SU-DHL-6 (cell line): ENCODE results near the gene PLIN3.

Experiments
- H2AFZ ChIP-seq: fragments of 200-600 bp; sonication (generic); 2 replicates; pipeline ENCODE4 v1.6.1; 2014; ENCODE audit warnings: low read depth, mild to moderate bottlenecking, moderate library complexity, mixed read lengths, antibody characterized with exemption, low read length; ENCODE audit not compliant: severe bottlenecking
- H3F3A ChIP-seq: fragments of 200-600 bp; shearing (Covaris generic); 2 replicates; pipeline ENCODE4 v1.6.0; 2016; ENCODE audit warnings: antibody characterized with exemption, mild to moderate bottlenecking; ENCODE audit not compliant: insufficient read depth
- H3K27ac ChIP-seq: fragments of 200-600 bp; sonication (generic); 2 replicates; pipeline ENCODE4 v1.5.1; 2016; ENCODE audit warnings: low read depth, mild to moderate bottlenecking, low read length, moderate library complexity, mixed read lengths
- H3K27me3 ChIP-seq: fragments of 200-600 bp; sonication (generic), shearing (Covaris generic); 2 replicates; pipeline ENCODE4 v1.6.0; 2014; ENCODE audit warnings: mild to moderate bottlenecking, low read length
- H3K36me3 ChIP-seq: fragments of 200-600 bp; sonication (generic); 2 replicates; pipeline ENCODE4 v1.6.1; 2014; ENCODE audit warnings: mild to moderate bottlenecking, low read length, mixed read lengths
- H3K4me2 ChIP-seq: fragments of 300-600, 200-600 bp; shearing (Covaris generic), sonication (generic); 2 replicates; pipeline ENCODE4 v1.6.0; 2014; ENCODE audit warnings: low read length, low read depth, mild to moderate bottlenecking; ENCODE audit not compliant: poor library complexity, severe bottlenecking
- H3K4me3 ChIP-seq: fragments of 200-600 bp; sonication (generic); 2 replicates; pipeline ENCODE4 v1.5.1; 2014; ENCODE audit warnings: antibody characterized with exemption, low read length, mild to moderate bottlenecking, mixed read lengths; ENCODE audit not compliant: insufficient read depth, poor library complexity, severe bottlenecking
- H3K79me2 ChIP-seq: fragments of 200-600 bp; sonication (generic); 2 replicates; pipeline ENCODE4 v1.6.1; 2014; ENCODE audit warnings: mild to moderate bottlenecking, low read length, moderate library complexity; ENCODE audit not compliant: insufficient read depth
- H3K9ac ChIP-seq: fragments of 200-600 bp; sonication (generic); 2 replicates; pipeline ENCODE4 v1.7.0; 2014; ENCODE audit warnings: mild to moderate bottlenecking, low read length
- H3K9me2 ChIP-seq: fragments of 200-600 bp; sonication (generic); replicated peaks from 2 replicates; pipeline ENCODE4 v1.6.1; 2014; ENCODE audit warnings: low read length; ENCODE audit not compliant: insufficient read depth
- H3K9me3 ChIP-seq: fragments of 200-600 bp; sonication (generic); 2 replicates; pipeline ENCODE4 v1.6.1; 2014; ENCODE audit warnings: low read length, mixed read lengths; ENCODE audit not compliant: insufficient read depth
- H4K20me1 ChIP-seq: fragments of 200-600 bp; sonication (generic); 2 replicates; pipeline ENCODE4 v1.6.1; 2014; ENCODE audit warnings: low read depth, mild to moderate bottlenecking, antibody characterized with exemption, low read length, moderate library complexity, mixed read lengths
- CTCF ChIP-seq: fragments of 200-600 bp; sonication (generic); IDR thresholded peaks from one replicate; pipeline ENCODE4 v1.5.1; 2017; ENCODE audit warnings: antibody characterized with exemption, mild to moderate bottlenecking, low read length, moderate library complexity; ENCODE audit not compliant: insufficient read depth, poor library complexity, severe bottlenecking
- EZH2phosphoT487 ChIP-seq: fragments of 200-600 bp; sonication (generic), shearing (Covaris generic); conservative IDR thresholded peaks from 2 replicates; pipeline ENCODE4 v1.6.1; 2018; ENCODE audit warnings: mild to moderate bottlenecking, antibody characterized with exemption, low read length, moderate library complexity, mixed read lengths

Gene PLIN3

GRCh38 chr19:4844348-4845179 is 22.9 kb downstream of the PLIN3 start:
- TF ChIP-seq EZH2phosphoT487 (no peak), CTCF (no peak)
- Histone ChIP-seq H2AFZ (no peak overlapping the region), H3K9me3 (no peaks in the 10 kb centered on the region), H3K27me3 (no peaks in the 10 kb centered on the region), H3K4me3 (no peak overlapping the region), H3F3A (0 out of 2 replicates have a peak, but pooled peaks cover 3% of the 10 kb centered on the region), H4K20me1 (no peaks in the 10 kb centered on the region), H3K79me2 (no peaks in the 10 kb centered on the region), H3K27ac (no peak overlapping the region), H3K9me2 (no peaks in the 10 kb centered on the region), H3K36me3 (no peaks in the 10 kb centered on the region), H3K9ac (no peak overlapping the region), H3K4me2 (no peak overlapping the region)

GRCh38 chr19:4843647-4843965 is 23.9 kb downstream of the PLIN3 start:
- no peak overlapping the region for H3K27ac ChIP-seq
- no peaks in the 10 kb centered on the region for H3K36me3 ChIP-seq
- no peak overlapping the region for H3K4me3 ChIP-seq
- H3K9ac ChIP-seq: no peak overlapping the region
- no peaks in the 10 kb centered on the region for H3K9me3 ChIP-seq
- H3K79me2 ChIP-seq: no peaks in the 10 kb centered on the region
- no peaks in the 10 kb centered on the region for H3K27me3 ChIP-seq
- H3K9me2 ChIP-seq: no peaks in the 10 kb centered on the region
- H4K20me1 ChIP-seq: no peaks in the 10 kb centered on the region
- H3F3A ChIP-seq: no peaks in the 10 kb centered on the region
- TF ChIP-seq EZH2phosphoT487: no peak
- TF ChIP-seq CTCF: no peak
- H3K4me2 ChIP-seq: no peak overlapping the region
- no peak overlapping the region for H2AFZ ChIP-seq

GRCh38 chr19:4839192-4839591 is 28.3 kb downstream of the PLIN3 start:
- Histone ChIP-seq H3K79me2 (no peaks in the 10 kb centered on the region), H3F3A (no peaks in the 10 kb centered on the region), H3K4me2 (no peak overlapping the region), H3K27ac (no peak overlapping the region), H3K9ac (no peak overlapping the region), H2AFZ (no peak overlapping the region), H3K36me3 (no peaks in the 10 kb centered on the region), H3K9me3 (no peaks in the 10 kb centered on the region), H3K27me3 (no peaks in the 10 kb centered on the region), H3K9me2 (no peaks in the 10 kb centered on the region), H3K4me3 (no peak overlapping the region), H4K20me1 (no peaks in the 10 kb centered on the region)
- TF ChIP-seq EZH2phosphoT487 (no peak), CTCF (no peak)
